H9 (cell line): ENCODE data around the gene GNLY. TPM values are rescaled to one million over a fixed set of nuclear protein-coding genes. Genes with fewer than 3 reads are reported as not detected.

ENCODE experiments used
- DNase-seq: peaks from one replicate; pipeline ENCODE4 v3.0.0-alpha.2; 2017
- H2AFZ ChIP-seq: one replicate; pipeline ENCODE4 v1.6.1; 2013; ENCODE audit warnings: mild to moderate bottlenecking, low read length, control low read depth, moderate library complexity
- H2AK5ac ChIP-seq: 2 replicates; pipeline ENCODE4 v1.6.1; 2013; ENCODE audit warnings: low read length, control low read depth, mixed read lengths; ENCODE audit not compliant: insufficient read length
- H2BK120ac ChIP-seq: one replicate; pipeline ENCODE4 v1.6.1; 2013; ENCODE audit warnings: low read depth, mild to moderate bottlenecking, low read length, control low read depth, inconsistent platforms; ENCODE audit not compliant: poor library complexity, severe bottlenecking
- H2BK12ac ChIP-seq: 2 replicates; pipeline ENCODE4 v1.6.1; 2013; ENCODE audit warnings: low read length, control low read depth, mixed read lengths, low read depth; ENCODE audit not compliant: insufficient read length
- H2BK15ac ChIP-seq: 2 replicates; pipeline ENCODE4 v1.6.1; 2013; ENCODE audit warnings: low read depth, low read length, control low read depth
- H2BK20ac ChIP-seq: one replicate; pipeline ENCODE4 v1.6.1; 2013; ENCODE audit warnings: low read depth, mild to moderate bottlenecking, low read length, control low read depth, inconsistent platforms; ENCODE audit not compliant: poor library complexity, severe bottlenecking
- H2BK5ac ChIP-seq: 2 replicates; pipeline ENCODE4 v1.6.1; 2013; ENCODE audit warnings: low read length, control low read depth, mixed read lengths; ENCODE audit not compliant: insufficient read length
- H3K14ac ChIP-seq: 2 replicates; pipeline ENCODE4 v1.6.1; 2013; ENCODE audit warnings: low read length, control low read depth; ENCODE audit not compliant: insufficient read depth
- H3K18ac ChIP-seq: 2 replicates; pipeline ENCODE4 v1.6.1; 2013; ENCODE audit warnings: low read depth, mild to moderate bottlenecking, mixed read lengths, low read length, control low read depth; ENCODE audit not compliant: insufficient read length
- H3K23ac ChIP-seq: 2 replicates; pipeline ENCODE4 v1.6.1; 2013; ENCODE audit warnings: low read length, control low read depth, mixed read lengths, low read depth; ENCODE audit not compliant: insufficient read length
- H3K23me2 ChIP-seq: 2 replicates; pipeline ENCODE4 v1.6.1; 2013; ENCODE audit warnings: low read depth, mild to moderate bottlenecking, mixed read lengths, low read length, control low read depth; ENCODE audit not compliant: insufficient read length, poor library complexity, severe bottlenecking
- H3K27ac ChIP-seq: 2 replicates; pipeline ENCODE4 v1.5.1; 2013; ENCODE audit warnings: low read length, control low read depth, mixed read lengths, low read depth; ENCODE audit not compliant: insufficient read length
- H3K27me3 ChIP-seq: 2 replicates; pipeline ENCODE4 v1.6.1; 2013; ENCODE audit warnings: low read length, control low read depth, inconsistent platforms; ENCODE audit not compliant: insufficient read depth
- H3K4ac ChIP-seq: 2 replicates; pipeline ENCODE4 v1.6.1; 2013; ENCODE audit warnings: low read depth, mild to moderate bottlenecking, control low read depth, inconsistent platforms, low read length, moderate library complexity
- H3K4me1 ChIP-seq: 2 replicates; pipeline ENCODE4 v1.6.1; 2013; ENCODE audit warnings: low read length, control low read depth, inconsistent platforms; ENCODE audit not compliant: insufficient read depth
- H3K4me2 ChIP-seq: 2 replicates; pipeline ENCODE4 v1.6.1; 2013; ENCODE audit warnings: low read length, control low read depth, mixed read lengths; ENCODE audit not compliant: insufficient read length, insufficient read depth
- H3K56ac ChIP-seq: 2 replicates; pipeline ENCODE4 v1.6.1; 2013; ENCODE audit warnings: low read depth, mild to moderate bottlenecking, mixed read lengths, low read length, control low read depth; ENCODE audit not compliant: insufficient read length
- H3K79me1 ChIP-seq: 2 replicates; pipeline ENCODE4 v1.6.1; 2013; ENCODE audit warnings: low read depth, mild to moderate bottlenecking, moderate library complexity, low read length, control low read depth, inconsistent platforms; ENCODE audit not compliant: insufficient read depth, poor library complexity, severe bottlenecking
- H3K79me2 ChIP-seq: 2 replicates; pipeline ENCODE4 v1.6.1; 2013; ENCODE audit warnings: low read length, control low read depth, inconsistent platforms; ENCODE audit not compliant: insufficient read depth
- H3K9ac ChIP-seq: 2 replicates; pipeline ENCODE4 v1.6.1; 2013; ENCODE audit warnings: low read length, control low read depth, mixed read lengths; ENCODE audit not compliant: insufficient read length; ENCODE audit errors: extremely low read depth
- H3K9me3 ChIP-seq: one replicate; pipeline ENCODE4 v1.6.1; 2013; ENCODE audit warnings: low read depth, low read length, inconsistent platforms; ENCODE audit not compliant: control insufficient read depth
- H3T11ph ChIP-seq: one replicate; pipeline ENCODE4 v1.6.1; 2013; ENCODE audit warnings: mild to moderate bottlenecking, low read length, control low read depth, inconsistent platforms
- H4K20me1 ChIP-seq: one replicate; pipeline ENCODE4 v1.6.1; 2013; ENCODE audit not compliant: control insufficient read depth, insufficient read length, insufficient read depth
- H4K5ac ChIP-seq: 2 replicates; pipeline ENCODE4 v1.6.1; 2013; ENCODE audit warnings: low read depth, mild to moderate bottlenecking, mixed read lengths, low read length, control low read depth; ENCODE audit not compliant: insufficient read length
- H4K8ac ChIP-seq: replicated peaks from 2 replicates; pipeline ENCODE4 v1.6.1; 2013; ENCODE audit warnings: low read length, control low read depth, mixed read lengths, low read depth; ENCODE audit not compliant: insufficient read length
- H4K91ac ChIP-seq: 2 replicates; pipeline ENCODE4 v1.6.1; 2013; ENCODE audit warnings: low read depth, mild to moderate bottlenecking, moderate library complexity, mixed read lengths, low read length, control low read depth; ENCODE audit not compliant: insufficient read length
- H3K27ac Mint-ChIP-seq, 3 experiments: 2 replicates in 2 of 3; 3 replicates in 1 of 3; pipeline ENCODE4 v1.8.0; 2020 to 2021; ENCODE audit warnings: mixed read lengths in 3 of 3, mild to moderate bottlenecking in 1 of 3, moderate library complexity in 1 of 3
- H3K27me3 Mint-ChIP-seq: 2 replicates; pipeline ENCODE4 v1.8.0; 2021; ENCODE audit warnings: low read depth, mild to moderate bottlenecking, moderate library complexity, mixed read lengths
- H3K36me3 Mint-ChIP-seq, 3 experiments: 2 replicates in 2 of 3; 3 replicates in 1 of 3; pipeline ENCODE4 v1.8.0; 2020 to 2021; ENCODE audit warnings: low read depth in 3 of 3, mixed read lengths in 3 of 3; ENCODE audit not compliant: insufficient read depth in 1 of 3
- H3K4me1 Mint-ChIP-seq, 2 experiments: 2 replicates each; pipeline ENCODE4 v1.8.0; 2020; ENCODE audit warnings: mixed read lengths in 2 of 2
- H3K4me3 Mint-ChIP-seq, 2 experiments: 2 replicates in 1 of 2; 3 replicates in 1 of 2; pipeline ENCODE4 v1.8.0; 2020 to 2021; ENCODE audit warnings: mild to moderate bottlenecking in 2 of 2, mixed read lengths in 2 of 2, moderate library complexity in 1 of 2
- H3K9me3 Mint-ChIP-seq, 2 experiments: 2 replicates in 1 of 2; 3 replicates in 1 of 2; pipeline ENCODE4 v1.8.0; 2020; ENCODE audit warnings: mild to moderate bottlenecking in 2 of 2, mixed read lengths in 2 of 2, moderate library complexity in 1 of 2
- CTCF ChIP-seq: fragments of 200-600 bp; sonication (generic); conservative IDR thresholded peaks from 3 replicates; pipeline ENCODE4 v1.8.0; 2021; ENCODE audit warnings: antibody characterized with exemption, mild to moderate bottlenecking
- WGBS: extraction: QIAGEN DNeasy Blood & Tissue Kit; methylation state at CpG from one replicate; pipeline ENCODE4 v1.1.7; 2013; ENCODE audit warnings: missing lambda C conversion rate, low lambda C conversion rate, mixed read lengths; ENCODE audit not compliant: insufficient read length; ENCODE audit errors: extremely low coverage; 5-methylcytosine and 5-hydroxymethylcytosine counted together
- total RNA-seq: library from RNA; stranded (reverse); gene quantifications from 2 replicates; pipeline ENCODE4 v1.2.1, GENCODE V29; 2021

GNLY gene
- total RNA-seq, 1 experiment from 2014 or later = not detected

DNA sequence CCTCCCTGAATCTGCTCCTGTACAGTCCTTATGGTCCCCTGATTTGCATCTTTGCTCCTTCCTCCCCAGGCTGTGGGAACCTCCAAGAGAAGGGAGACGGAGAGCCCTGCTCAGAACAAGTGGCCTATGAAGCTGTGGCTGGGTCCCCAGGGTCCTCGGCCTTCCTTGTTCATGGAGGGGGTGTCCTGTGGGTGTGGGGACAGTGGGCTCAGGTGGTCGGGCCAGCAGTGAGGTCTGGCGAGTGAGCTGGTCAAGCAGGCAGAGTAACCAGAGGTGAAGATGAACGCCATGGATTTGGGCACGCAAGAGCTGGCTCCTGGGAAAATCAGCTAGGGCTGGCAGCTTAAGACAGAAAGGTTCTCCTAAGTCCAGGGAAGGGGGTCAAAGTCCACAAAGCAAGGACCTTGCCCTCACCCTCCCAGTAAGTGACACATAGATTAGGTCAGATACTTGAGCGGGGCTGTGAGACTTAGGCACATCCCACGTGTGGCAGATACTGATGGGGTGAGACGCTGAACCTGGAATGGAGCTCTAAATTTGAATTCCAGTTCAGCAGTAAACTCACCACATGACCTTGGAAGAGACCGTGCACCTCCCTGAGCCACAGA is 24.8 kb downstream of the GNLY start:
- no peaks in the 10 kb centered on the region for H4K20me1 ChIP-seq
- no peak overlapping the region for H3K18ac ChIP-seq
- H3K27ac ChIP-seq = no peak overlapping the region
- no peak overlapping the region for H2BK5ac ChIP-seq
- H3K56ac ChIP-seq = no peak overlapping the region
- H3K79me1 ChIP-seq = no peaks in the 10 kb centered on the region
- Mint-ChIP-seq H3K27ac (no peak overlapping the region), H3K4me3 (no peak overlapping the region), H3K4me1 (peaks cover 5 to 13% of the 10 kb centered on the region in 2 experiments), H3K9me3 (peaks cover 4 to 5% of the 10 kb centered on the region in 2 experiments; a peak in 4 of 5 replicates), H3K27me3 (peaks cover 10% of the 10 kb centered on the region), H3K36me3 (no peaks in the 10 kb centered on the region)
- H3K4ac ChIP-seq = no peak overlapping the region
- H3K23me2 ChIP-seq = no peaks in the 10 kb centered on the region
- no peak overlapping the region for H2BK12ac ChIP-seq
- H3K23ac ChIP-seq = no peak overlapping the region
- H2BK20ac ChIP-seq = no peak overlapping the region
- no peak overlapping the region for H2BK120ac ChIP-seq
- no peak overlapping the region for H2AFZ ChIP-seq
- no peak overlapping the region for H3K4me2 ChIP-seq
- no peak for DNase-seq
- no peak overlapping the region; the same call in 1 of the 2 replicates for H3K14ac ChIP-seq
- H4K91ac ChIP-seq = no peak overlapping the region
- TF ChIP-seq CTCF = no peak
- no CpG with 5 or more reads among the region's 10 CpGs for WGBS
- H2AK5ac ChIP-seq = no peak overlapping the region
- no peak overlapping the region for H4K5ac ChIP-seq
- H3T11ph ChIP-seq = no peak overlapping the region
- no peaks in the 10 kb centered on the region for H3K27me3 ChIP-seq
- no peak overlapping the region for H4K8ac ChIP-seq
- H3K9ac ChIP-seq = no peak overlapping the region
- H3K9me3 ChIP-seq = no peaks in the 10 kb centered on the region
- no peak overlapping the region for H2BK15ac ChIP-seq
- H3K79me2 ChIP-seq = no peaks in the 10 kb centered on the region
- H3K4me1 ChIP-seq = no peaks in the 10 kb centered on the region
